Thyroid gland (tissue), 4 donors: ENCODE data around the gene TCF7L2. TPM values are rescaled to one million over a fixed set of nuclear protein-coding genes. Genes with fewer than 3 reads are reported as not detected.
A peak's percentile ranks its signal among the peaks of the same experiment; 100 is the strongest.

Experiments used
- DNase-seq, 2 donors: peaks; one replicate each; pipeline ENCODE4 v3.0.0-alpha.2; 2019
- H3K27ac ChIP-seq, 3 donors: fragments of 200-600 bp; sonication (generic); 1 replicate in 2 of 3; 2 replicates in 1 of 3; pipeline ENCODE4 v1.5.1; 2016 to 2019; ENCODE audit warnings: mild to moderate bottlenecking in 1 of 3, moderate library complexity in 1 of 3
- H3K27me3 ChIP-seq: fragments of 200-600 bp; sonication (generic); one replicate; pipeline ENCODE4 v1.5.1; 2019
- H3K36me3 ChIP-seq, 2 donors: fragments of 200-600 bp; sonication (generic); one replicate each; pipeline ENCODE4 v1.5.1; 2016 to 2019
- H3K4me1 ChIP-seq, 2 donors: fragments of 200-600 bp; sonication (generic); one replicate each; pipeline ENCODE4 v1.5.1; 2017 to 2019
- H3K4me3 ChIP-seq, 3 donors: fragments of 200-600 bp; sonication (generic); replicated peaks in 1 of 3; 1 replicate in 2 of 3; 2 replicates in 1 of 3; pipeline ENCODE4 v1.5.1; 2016; ENCODE audit warnings: mild to moderate bottlenecking in 1 of 3
- H3K9me3 ChIP-seq: fragments of 200-600 bp; sonication (generic); one replicate; pipeline ENCODE4 v1.5.1; 2017
- CTCF ChIP-seq, 6 experiments: fragments of 200-600 bp in 3 of 6; fragments of 450-650 bp in 3 of 6; sonication (generic) in 3 of 6; IDR thresholded peaks; one replicate each; pipeline ENCODE4 v1.5.1; 2016 to 2019; ENCODE audit warnings: antibody characterized with exemption in 6 of 6, mild to moderate bottlenecking in 2 of 6, inconsistent platforms in 1 of 6, moderate library complexity in 1 of 6
- POLR2A ChIP-seq, 2 donors: fragments of 450-650 bp; IDR thresholded peaks; one replicate each; pipeline ENCODE4 v1.6.1; 2017; ENCODE audit warnings: antibody characterized with exemption in 2 of 2, mild to moderate bottlenecking in 2 of 2, moderate library complexity in 1 of 2
- WGBS, 2 donors: methylation state at CpG; one replicate each; pipeline ENCODE4 v1.1.5; 2017; 5-methylcytosine and 5-hydroxymethylcytosine counted together
- intact Hi-C: fragments of 100-400 bp; cut with DNase I; formaldehyde crosslinking; loops from one replicate; pipeline ENCODE4 v1.15.1; 2023
- total RNA-seq, 4 donors: library from RNA; depleted of rRNA; stranded (reverse); fragments of >200 nt; gene quantifications; one replicate each; pipeline ENCODE4 v1.2.3, GENCODE V29; 2016

The TCF7L2 gene
- total RNA-seq, 4 donors from 2014 or later, result 16.2 to 67.1 (median 25.3) TPM

GRCh38 chr10:113202011-113202410, 252.0 kb downstream of the TCF7L2 start:
- DNase-seq, result no peak
- Histone ChIP-seq H3K36me3 (no peaks in the 10 kb centered on the region), H3K27ac (no peak overlapping the region), H3K4me1 (no peaks in the 10 kb centered on the region), H3K4me3 (no peak overlapping the region), H3K27me3 (no peaks in the 10 kb centered on the region), H3K9me3 (no peaks in the 10 kb centered on the region)
- 86 to 95% methylated on average over 1 to 4 of the region's 4 CpGs for WGBS, 2 donors
- intact Hi-C loops, result no loop called here
- TF ChIP-seq CTCF (IDR thresholded peaks at IDR 0.05) (no peak), POLR2A (IDR thresholded peaks at IDR 0.05) (no peak)

- Histone ChIP-seq H3K9me3 (no peaks in the 10 kb centered on the region), H3K27me3 (no peaks in the 10 kb centered on the region), H3K27ac (no peak overlapping the region), H3K36me3 (no peaks in the 10 kb centered on the region), H3K4me3 (no peak overlapping the region), H3K4me1 (no peaks in the 10 kb centered on the region)
- no peak for DNase-seq
- intact Hi-C loops, result no loop called here
- TF ChIP-seq POLR2A (IDR thresholded peaks at IDR 0.05) (no peak), CTCF (IDR thresholded peaks at IDR 0.05) (no peak)
- 96 to 100% methylated on average over 1 of the region's 1 CpG for WGBS, 2 donors
Observed at GRCh38 chr10:113207924-113208323, 257.9 kb downstream of the TCF7L2 start.

- H3K4me3 ChIP-seq, result no peak overlapping the region
- H3K4me1 ChIP-seq, result no peaks in the 10 kb centered on the region
- H3K27me3 ChIP-seq, result no peaks in the 10 kb centered on the region
- intact Hi-C loops, result no loop called here
- no peak overlapping the region for H3K27ac ChIP-seq
- H3K9me3 ChIP-seq, result no peaks in the 10 kb centered on the region
- 93 to 98% methylated on average over 4 of the region's 4 CpGs for WGBS, 2 donors
- no peaks in the 10 kb centered on the region for H3K36me3 ChIP-seq
- TF ChIP-seq CTCF (IDR thresholded peaks at IDR 0.05) (no peak), POLR2A (IDR thresholded peaks at IDR 0.05) (no peak)
- no peak for DNase-seq
Observed at GRCh38 chr10:113213035-113213434, 263.0 kb downstream of the TCF7L2 start.

- H3K36me3 ChIP-seq, result no peaks in the 10 kb centered on the region
- WGBS, 2 donors, result 81 to 87% methylated on average over 4 of the region's 4 CpGs
- no peaks in the 10 kb centered on the region for H3K4me1 ChIP-seq
- intact Hi-C loops, result no loop called here
- H3K9me3 ChIP-seq, result no peaks in the 10 kb centered on the region
- TF ChIP-seq POLR2A (IDR thresholded peaks at IDR 0.05), result no peak
- no peak for TF ChIP-seq CTCF (IDR thresholded peaks at IDR 0.05)
- no peak for DNase-seq
- H3K27ac ChIP-seq, result no peak overlapping the region
- H3K4me3 ChIP-seq, result no peak overlapping the region
- H3K27me3 ChIP-seq, result no peaks in the 10 kb centered on the region
Observed at GRCh38 chr10:113214331-113214730, 264.3 kb downstream of the TCF7L2 start.

GRCh38 chr10:113216102-113216501, 266.1 kb downstream of the TCF7L2 start:
- no peaks in the 10 kb centered on the region for H3K27me3 ChIP-seq
- no peak for DNase-seq
- no peaks in the 10 kb centered on the region for H3K36me3 ChIP-seq
- no peak overlapping the region for H3K4me3 ChIP-seq
- no peak overlapping the region for H3K27ac ChIP-seq
- TF ChIP-seq POLR2A (IDR thresholded peaks at IDR 0.05) (no peak), CTCF (IDR thresholded peaks at IDR 0.05) (peak in 4 of 6 experiments; percentile 9 to 29 (median 22))
- H3K4me1 ChIP-seq, result no peaks in the 10 kb centered on the region
- no peaks in the 10 kb centered on the region for H3K9me3 ChIP-seq
- 26 to 29% methylated on average over 3 of the region's 3 CpGs for WGBS, 2 donors
- intact Hi-C loops, result no loop called here
